ENCODE measurements around the gene KCNK1. TPM values are rescaled to one million over a fixed set of nuclear protein-coding genes. Genes with fewer than 3 reads are reported as not detected.

The KCNK1 gene
- polyA plus RNA-seq, 1 experiment: 0.66 TPM

GRCh38 chr1:233584931-233585330, 29.0 kb upstream of the KCNK1 start:
- peaks cover 21% of the 10 kb centered on the region for H3K9me3 ChIP-seq (ENCODE audit: control insufficient read depth, insufficient read depth, low read length)
- H3K4me3 ChIP-seq (ENCODE audit: low read depth, low read length): no peak overlapping the region
- TF ChIP-seq CTCF (IDR thresholded peaks at IDR 0.05; ENCODE audit: low read depth, low read length): no peak
- ChIA-PET POLR2A (no interaction called here), CTCF (no interaction called here)
- H3K27ac ChIP-seq (ENCODE audit: low read depth, low read length): no peak overlapping the region
- no peak for DNase-seq (ENCODE audit: low read depth, low spot score)
- no peaks in the 10 kb centered on the region for H3K27me3 ChIP-seq (ENCODE audit: control insufficient read depth, insufficient read depth, low read length)

GRCh38 chr1:233586301-233586700, 27.6 kb upstream of the KCNK1 start:
- no peak overlapping the region for H3K27ac ChIP-seq (ENCODE audit: low read depth, low read length)
- no peaks in the 10 kb centered on the region for H3K27me3 ChIP-seq (ENCODE audit: control insufficient read depth, insufficient read depth, low read length)
- ChIA-PET POLR2A (no interaction called here), CTCF (no interaction called here)
- DNase-seq (ENCODE audit: low read depth, low spot score): no peak
- TF ChIP-seq CTCF (IDR thresholded peaks at IDR 0.05; ENCODE audit: low read depth, low read length): no peak
- no peak overlapping the region for H3K4me3 ChIP-seq (ENCODE audit: low read depth, low read length)
- H3K9me3 ChIP-seq (ENCODE audit: control insufficient read depth, insufficient read depth, low read length): peaks cover 21% of the 10 kb centered on the region

- Histone ChIP-seq H3K4me3 (ENCODE audit: low read depth, low read length) (no peak overlapping the region), H3K27me3 (ENCODE audit: control insufficient read depth, insufficient read depth, low read length) (no peaks in the 10 kb centered on the region), H3K9me3 (ENCODE audit: control insufficient read depth, insufficient read depth, low read length) (peaks cover 21% of the 10 kb centered on the region), H3K27ac (ENCODE audit: low read depth, low read length) (no peak overlapping the region)
- ChIA-PET POLR2A (no interaction called here), CTCF (no interaction called here)
- DNase-seq (ENCODE audit: low read depth, low spot score): no peak
- no peak for TF ChIP-seq CTCF (IDR thresholded peaks at IDR 0.05; ENCODE audit: low read depth, low read length)
Measured at GRCh38 chr1:233587196-233587595, 26.7 kb upstream of the KCNK1 start.

GRCh38 chr1:233587958-233588799, 25.7 kb upstream of the KCNK1 start:
- no peaks in the 10 kb centered on the region for H3K27me3 ChIP-seq (ENCODE audit: control insufficient read depth, insufficient read depth, low read length)
- POLR2A ChIA-PET: no interaction called here
- CTCF ChIA-PET: no interaction called here
- peaks cover 19% of the 10 kb centered on the region for H3K9me3 ChIP-seq (ENCODE audit: control insufficient read depth, insufficient read depth, low read length)
- no peak for TF ChIP-seq CTCF (IDR thresholded peaks at IDR 0.05; ENCODE audit: low read depth, low read length)
- H3K27ac ChIP-seq (ENCODE audit: low read depth, low read length): no peak overlapping the region
- no peak for DNase-seq (ENCODE audit: low read depth, low spot score)
- no peak overlapping the region for H3K4me3 ChIP-seq (ENCODE audit: low read depth, low read length)

- no peak overlapping the region for H3K4me3 ChIP-seq (ENCODE audit: low read depth, low read length)
- no peak for DNase-seq (ENCODE audit: low read depth, low spot score)
- CTCF ChIA-PET: no interaction called here
- POLR2A ChIA-PET: no interaction called here
- H3K27me3 ChIP-seq (ENCODE audit: control insufficient read depth, insufficient read depth, low read length): no peaks in the 10 kb centered on the region
- no peak overlapping the region for H3K27ac ChIP-seq (ENCODE audit: low read depth, low read length)
- peaks cover 7% of the 10 kb centered on the region for H3K9me3 ChIP-seq (ENCODE audit: control insufficient read depth, insufficient read depth, low read length)
- no peak for TF ChIP-seq CTCF (IDR thresholded peaks at IDR 0.05; ENCODE audit: low read depth, low read length)
Measured at GRCh38 chr1:233597489-233597901, 16.4 kb upstream of the KCNK1 start.

All from AG04450 (cell line).